ENCODE measurements around the gene PRKCE. TPM values are rescaled to one million over a fixed set of nuclear protein-coding genes. Genes with fewer than 3 reads are reported as not detected.

Gene PRKCE
- total RNA-seq, 2 donors from 2014 or later = 10.4 to 13.8 TPM

GRCh38 chr2:45786030-45786835 lies 134.8 kb downstream of the PRKCE start:
- Mint-ChIP-seq H3K9me3 (no peaks in the 10 kb centered on the region), H3K36me3 (no peaks in the 10 kb centered on the region), H3K27ac (no peak overlapping the region)
- no peak for ATAC-seq
- DNase-seq (ENCODE audit: low spot score in 2 of 2) = no peak

- Mint-ChIP-seq H3K36me3 (no peaks in the 10 kb centered on the region), H3K9me3 (no peaks in the 10 kb centered on the region), H3K27ac (no peak overlapping the region)
- ATAC-seq (no peak), DNase-seq (ENCODE audit: low spot score in 2 of 2) (no peak)
These were observed 135.4 kb downstream of the PRKCE start for GRCh38 chr2:45786836-45787357.

GRCh38 chr2:45788401-45788800 lies 136.9 kb downstream of the PRKCE start:
- ATAC-seq (no peak), DNase-seq (ENCODE audit: low spot score in 2 of 2) (no peak)
- no peaks in the 10 kb centered on the region for H3K36me3 Mint-ChIP-seq
- H3K27ac Mint-ChIP-seq = no peak overlapping the region
- no peaks in the 10 kb centered on the region for H3K9me3 Mint-ChIP-seq

- DNase-seq (ENCODE audit: low spot score in 2 of 2) (no peak), ATAC-seq (no peak)
- Mint-ChIP-seq H3K27ac (no peak overlapping the region), H3K36me3 (no peaks in the 10 kb centered on the region), H3K9me3 (no peaks in the 10 kb centered on the region)
These were observed 137.8 kb downstream of the PRKCE start for GRCh38 chr2:45789317-45789716.

- ATAC-seq (no peak), DNase-seq (ENCODE audit: low spot score in 2 of 2) (no peak)
- no peak overlapping the region for H3K27ac Mint-ChIP-seq
- H3K9me3 Mint-ChIP-seq = no peaks in the 10 kb centered on the region
- H3K36me3 Mint-ChIP-seq = no peaks in the 10 kb centered on the region
These were observed 138.7 kb downstream of the PRKCE start for GRCh38 chr2:45789961-45790723.

- DNase-seq (ENCODE audit: low spot score in 2 of 2) (no peak), ATAC-seq (no peak)
- no peaks in the 10 kb centered on the region for H3K9me3 Mint-ChIP-seq
- H3K27ac Mint-ChIP-seq = no peak overlapping the region
- H3K36me3 Mint-ChIP-seq = no peaks in the 10 kb centered on the region
These were observed 142.0 kb downstream of the PRKCE start for GRCh38 chr2:45793305-45793962.

- Mint-ChIP-seq H3K27ac (no peak overlapping the region), H3K9me3 (no peaks in the 10 kb centered on the region), H3K36me3 (no peaks in the 10 kb centered on the region)
- DNase-seq (ENCODE audit: low spot score in 2 of 2) (no peak), ATAC-seq (no peak)
These were observed 142.7 kb downstream of the PRKCE start for GRCh38 chr2:45794134-45794617.

- no peaks in the 10 kb centered on the region for H3K9me3 Mint-ChIP-seq
- no peak overlapping the region for H3K27ac Mint-ChIP-seq
- DNase-seq (ENCODE audit: low spot score in 2 of 2) = no peak
- ATAC-seq = no peak
- no peaks in the 10 kb centered on the region for H3K36me3 Mint-ChIP-seq
These were observed 145.0 kb downstream of the PRKCE start for GRCh38 chr2:45796500-45796899.

GRCh38 chr2:45797451-45798230 lies 146.2 kb downstream of the PRKCE start:
- no peak overlapping the region for H3K27ac Mint-ChIP-seq
- H3K36me3 Mint-ChIP-seq = no peaks in the 10 kb centered on the region
- no peaks in the 10 kb centered on the region for H3K9me3 Mint-ChIP-seq
- no peak for ATAC-seq
- DNase-seq (ENCODE audit: low spot score in 2 of 2) = no peak

- Mint-ChIP-seq H3K9me3 (no peaks in the 10 kb centered on the region), H3K27ac (no peak overlapping the region), H3K36me3 (no peaks in the 10 kb centered on the region)
- DNase-seq (ENCODE audit: low spot score in 2 of 2) (no peak), ATAC-seq (no peak)
These were observed 148.4 kb downstream of the PRKCE start for GRCh38 chr2:45799679-45800381.

GRCh38 chr2:45802499-45803138 lies 151.1 kb downstream of the PRKCE start:
- ATAC-seq = no peak
- H3K9me3 Mint-ChIP-seq = no peaks in the 10 kb centered on the region
- H3K36me3 Mint-ChIP-seq = no peaks in the 10 kb centered on the region
- no peak for DNase-seq (ENCODE audit: low spot score in 2 of 2)
- H3K27ac Mint-ChIP-seq = no peak overlapping the region

- no peak for DNase-seq (ENCODE audit: low spot score in 2 of 2)
- H3K9me3 Mint-ChIP-seq = no peaks in the 10 kb centered on the region
- no peaks in the 10 kb centered on the region for H3K36me3 Mint-ChIP-seq
- ATAC-seq = no peak
- no peak overlapping the region for H3K27ac Mint-ChIP-seq
These were observed 153.7 kb downstream of the PRKCE start for GRCh38 chr2:45804987-45805755.

GRCh38 chr2:45806563-45807358 lies 155.3 kb downstream of the PRKCE start:
- no peaks in the 10 kb centered on the region for H3K9me3 Mint-ChIP-seq
- H3K27ac Mint-ChIP-seq = no peak overlapping the region
- no peak for DNase-seq (ENCODE audit: low spot score in 2 of 2)
- ATAC-seq = no peak
- no peaks in the 10 kb centered on the region for H3K36me3 Mint-ChIP-seq

- DNase-seq (ENCODE audit: low spot score in 2 of 2) (no peak), ATAC-seq (no peak)
- Mint-ChIP-seq H3K36me3 (no peaks in the 10 kb centered on the region), H3K27ac (no peak overlapping the region), H3K9me3 (no peaks in the 10 kb centered on the region)
These were observed 156.9 kb downstream of the PRKCE start for GRCh38 chr2:45808294-45808800.
